Hepatocyte (in vitro differentiated cells): ENCODE data around the gene FLOT2.

Experiments
- CTCF ChIP-seq: fragments of 200-600 bp; sonication (generic); IDR thresholded peaks from 2 replicates; pipeline ENCODE4 v1.5.1; 2016; ENCODE audit warnings: antibody characterized with exemption, mild to moderate bottlenecking; ENCODE audit not compliant: poor library complexity
- EZH2 ChIP-seq: fragments of 200-600 bp; sonication (generic); IDR thresholded peaks from 2 replicates; pipeline ENCODE4 v1.6.1; 2016; ENCODE audit warnings: antibody characterized with exemption, mild to moderate bottlenecking, borderline replicate concordance

DNA sequence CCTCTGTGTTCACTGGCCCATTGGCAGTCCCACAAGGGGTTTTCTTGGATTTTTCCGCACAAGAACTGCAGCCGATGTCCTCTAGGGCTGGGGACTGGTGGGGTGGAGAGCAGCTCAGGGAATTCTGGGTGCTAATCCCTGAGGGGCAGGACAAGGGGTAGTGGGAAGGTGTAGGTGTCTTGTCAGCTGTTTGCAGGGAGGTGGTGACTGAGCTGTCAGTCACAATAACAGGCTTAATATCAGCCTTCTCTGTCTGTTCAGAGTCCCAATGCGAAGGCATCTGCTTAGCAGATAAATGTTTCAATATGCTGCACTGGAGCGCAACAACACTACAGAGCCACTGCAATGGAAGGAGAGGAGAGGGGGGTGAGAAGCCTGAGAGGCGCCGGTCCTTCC lies 15.4 kb upstream of the FLOT2 start:
- TF ChIP-seq CTCF (no peak), EZH2 (no peak)
